Tracheal epithelial cell (primary cell): ENCODE results near the gene TMEM255B. TPM values are rescaled to one million over a fixed set of nuclear protein-coding genes. Genes with fewer than 3 reads are reported as not detected.

ENCODE experiments used
- total RNA-seq: library from RNA; depleted of rRNA; stranded (reverse); fragments of >200 nt; gene quantifications from 2 replicates; pipeline ENCODE4 v1.2.1, GENCODE V29; 2014

The TMEM255B gene
- total RNA-seq = 0.48 and 3.0 TPM in 2 replicates

GRCh38 chr13:113758651-113759524 is at the start of gene TMEM255B:
Gene TMEM255B, plus strand, starts transcription at chr13:113759226. Its CDS starts 44 bp downstream, at chr13:113759270.

GRCh38 chr13:113863524-113864272 is 104.7 kb downstream of the TMEM255B start, which contains the start of gene GAS6:
Gene GAS6, minus strand, starts transcription at chr13:113864076. Its CDS starts 156 bp downstream, at chr13:113863920.

Other genes starting within 250 kb of the TMEM255B start
- gene TFDP1, start 174.5 kb upstream of the TMEM255B start, total RNA-seq = 34.5 and 59.0 TPM in 2 replicates
- gene ATP4B, start 101.0 kb upstream of the TMEM255B start, total RNA-seq = not detected in 2 replicates
- not detected in 2 replicates for gene GRK1, start 92.0 kb upstream of the TMEM255B start, total RNA-seq
- gene GAS6, start 104.8 kb downstream of the TMEM255B start, total RNA-seq = 53.7 and 130 TPM in 2 replicates
- gene C13orf46, start 214.8 kb downstream of the TMEM255B start, total RNA-seq = under 0.01 TPM in 1 of 2 replicates, not detected in the other